IMR-90 (cell line): Measurements from ENCODE around the gene RGP1. TPM values are rescaled to one million over a fixed set of nuclear protein-coding genes. Genes with fewer than 3 reads are reported as not detected.

Source experiments
- ATAC-seq: fragments of 200-7000 bp; cut with Tn5 transposase; 2 replicates; pipeline ENCODE4 v1.9.1; 2020; ENCODE audit warnings: low read depth, mild to moderate bottlenecking, moderate library complexity
- BruUV-seq: library from RNA; stranded (reverse); fragments of 400-500 nt; replicated peaks from 2 replicates; lab custom pipeline; 2021; lab: Mats Ljungman, UMichigan
- CTCF ChIA-PET: fragments of 300-600 bp; formaldehyde crosslinking; extraction: SDS; loops from one replicate; lab custom pipeline; 2021; ENCODE audit warnings: antibody characterized with exemption; lab: Yijun Ruan, JAX
- POLR2A ChIA-PET: fragments of 300-600 bp; sonication (Branson Sonifier 250); formaldehyde crosslinking; loops from one replicate; lab custom pipeline; 2022; ENCODE audit warnings: antibody characterized with exemption; ENCODE audit not compliant: unreplicated experiment; lab: Charles Lee
- DNase-seq: peaks from one replicate; pipeline ENCODE4 v3.0.0; 2013
- H2AFZ ChIP-seq: replicated peaks from 2 replicates; pipeline ENCODE3; 2013; ENCODE audit warnings: low read length, mild to moderate bottlenecking; ENCODE audit not compliant: poor library complexity
- H2AK5ac ChIP-seq: 2 replicates; pipeline ENCODE4 v1.6.1; 2013; ENCODE audit warnings: low read depth, low read length, inconsistent platforms
- H2AK9ac ChIP-seq: replicated peaks from 2 replicates; pipeline ENCODE3; 2013; ENCODE audit warnings: mild to moderate bottlenecking, low read depth, low read length, moderate library complexity; ENCODE audit not compliant: poor library complexity
- H2BK120ac ChIP-seq: 2 replicates; pipeline ENCODE4 v1.6.1; 2013; ENCODE audit warnings: low read depth, low read length, inconsistent platforms
- H2BK15ac ChIP-seq: 3 replicates; pipeline ENCODE4 v1.6.1; 2013; ENCODE audit warnings: low read depth, low read length, inconsistent platforms
- H2BK20ac ChIP-seq: 2 replicates; pipeline ENCODE4 v1.6.1; 2013; ENCODE audit warnings: low read depth, mild to moderate bottlenecking, inconsistent platforms, low read length, moderate library complexity
- H2BK5ac ChIP-seq: 2 replicates; pipeline ENCODE4 v1.6.1; 2013; ENCODE audit warnings: mild to moderate bottlenecking, low read depth, low read length, inconsistent platforms; ENCODE audit not compliant: poor library complexity, severe bottlenecking
- H3K14ac ChIP-seq: replicated peaks from 2 replicates; pipeline ENCODE4 v1.6.1; 2013; ENCODE audit warnings: low read depth, low read length, inconsistent platforms
- H3K18ac ChIP-seq: 2 replicates; pipeline ENCODE4 v1.6.1; 2013; ENCODE audit warnings: low read depth, low read length, control low read depth
- H3K23ac ChIP-seq: 2 replicates; pipeline ENCODE4 v1.6.1; 2013; ENCODE audit warnings: low read depth, low read length, inconsistent platforms
- H3K27ac ChIP-seq: 2 replicates; pipeline ENCODE4 v1.5.1; 2013; ENCODE audit warnings: mild to moderate bottlenecking, control low read depth, low read length; ENCODE audit not compliant: insufficient read depth
- H3K27me3 ChIP-seq: 2 replicates; pipeline ENCODE4 v1.6.1; 2013; ENCODE audit warnings: low read length; ENCODE audit not compliant: control insufficient read depth, insufficient read depth
- H3K36me3 ChIP-seq: 2 replicates; pipeline ENCODE4 v1.6.1; 2013; ENCODE audit warnings: low read length, mixed read lengths; ENCODE audit not compliant: control insufficient read depth, insufficient read depth
- H3K4ac ChIP-seq: 2 replicates; pipeline ENCODE4 v1.6.1; 2013; ENCODE audit warnings: low read depth, low read length, inconsistent platforms
- H3K4me1 ChIP-seq: 2 replicates; pipeline ENCODE4 v1.6.1; 2013; ENCODE audit warnings: low read length, mixed read lengths; ENCODE audit not compliant: control insufficient read depth, insufficient read depth
- H3K4me2 ChIP-seq: 2 replicates; pipeline ENCODE4 v1.6.1; 2013; ENCODE audit warnings: low read depth, mild to moderate bottlenecking, control low read depth, low read length, moderate library complexity
- H3K4me3 ChIP-seq: 2 replicates; pipeline ENCODE4 v1.5.1; 2013; ENCODE audit warnings: low read depth, mild to moderate bottlenecking, control low read depth, low read length, moderate library complexity; ENCODE audit not compliant: insufficient read depth
- H3K56ac ChIP-seq: 2 replicates; pipeline ENCODE4 v1.6.1; 2013; ENCODE audit warnings: low read length, inconsistent platforms; ENCODE audit not compliant: insufficient read depth; ENCODE audit errors: extremely low read depth
- H3K79me1 ChIP-seq, 2 experiments: 2 replicates each; pipeline ENCODE4 v1.6.1; 2013; ENCODE audit warnings: low read length in 2 of 2, inconsistent platforms in 1 of 2, low read depth in 1 of 2
- H3K9ac ChIP-seq: 2 replicates; pipeline ENCODE4 v1.6.1; 2013; ENCODE audit warnings: low read depth, low read length, control low read depth
- H3K9me1 ChIP-seq: 2 replicates; pipeline ENCODE4 v1.6.1; 2013; ENCODE audit warnings: low read length, inconsistent platforms; ENCODE audit not compliant: insufficient read depth
- H3K9me3 ChIP-seq: 2 replicates; pipeline ENCODE4 v1.6.1; 2013; ENCODE audit warnings: low read length; ENCODE audit not compliant: control insufficient read depth, insufficient read depth
- H4K20me1 ChIP-seq: 2 replicates; pipeline ENCODE4 v1.6.1; 2013; ENCODE audit warnings: low read length, inconsistent platforms; ENCODE audit not compliant: insufficient read depth
- H4K5ac ChIP-seq: 2 replicates; pipeline ENCODE4 v1.6.1; 2013; ENCODE audit warnings: mild to moderate bottlenecking, low read depth, low read length, control low read depth
- H4K8ac ChIP-seq, 2 experiments: 2 replicates each; pipeline ENCODE4 v1.6.1; 2013; ENCODE audit warnings: low read depth in 2 of 2, low read length in 2 of 2, control low read depth in 1 of 2, inconsistent platforms in 1 of 2
- H4K91ac ChIP-seq: 2 replicates; pipeline ENCODE4 v1.6.1; 2013; ENCODE audit warnings: low read depth, low read length, inconsistent platforms; ENCODE audit not compliant: insufficient read depth
- CHD1 ChIP-seq: IDR thresholded peaks from 2 replicates; pipeline ENCODE4 v1.6.1; 2012; ENCODE audit warnings: low read depth, low read length, improper control_type of control experiment
- MAFK ChIP-seq: IDR thresholded peaks from 2 replicates; pipeline ENCODE4 v1.6.1; 2012; ENCODE audit warnings: low read depth, low read length, improper control_type of control experiment
- MAZ ChIP-seq: IDR thresholded peaks from 2 replicates; pipeline ENCODE4 v1.6.1; 2012; ENCODE audit warnings: low read depth, mild to moderate bottlenecking, low read length, improper control_type of control experiment, moderate library complexity, borderline replicate concordance
- MXI1 ChIP-seq: IDR thresholded peaks from 2 replicates; pipeline ENCODE4 v1.6.1; 2012; ENCODE audit warnings: low read depth, mild to moderate bottlenecking, low read length, moderate library complexity, borderline replicate concordance
- RCOR1 ChIP-seq: IDR thresholded peaks from 2 replicates; pipeline ENCODE4 v1.6.1; 2012; ENCODE audit warnings: mild to moderate bottlenecking, low read length, improper control_type of control experiment; ENCODE audit not compliant: insufficient replicate concordance
- WGBS, 2 experiments: methylation state at CpG; one replicate each; pipeline versions ENCODE4 v1.1.5 to v1.1.7; 2013; ENCODE audit warnings: missing lambda C conversion rate in 2 of 2; ENCODE audit not compliant: insufficient read length in 1 of 2; ENCODE audit errors: extremely low coverage in 2 of 2; 5-methylcytosine and 5-hydroxymethylcytosine counted together
- dilution Hi-C: fragments of 300-500 bp; cut with HindIII; formaldehyde crosslinking; loops from one replicate; pipeline ENCODE4 v1.14.3; 2018; ENCODE audit warnings: low sequenced_read_pairs; ENCODE audit not compliant: unreplicated experiment
- in situ Hi-C: fragments of 300-500 bp; cut with MboI; formaldehyde crosslinking; loops from 3 replicates; pipeline ENCODE4 v1.14.3; 2019; ENCODE audit warnings: low sequenced_read_pairs, inconsistent platforms, mixed read lengths
- intact Hi-C: fragments of 100-400 bp; cut with micrococcal nuclease; formaldehyde crosslinking; loops from 2 replicates; pipeline ENCODE4 v1.10.0; 2022
- polyA plus RNA-seq, 3 experiments: library from polyadenylated mRNA; depleted of rRNA; stranded (reverse); fragments of >200 nt; gene quantifications; 2 replicates each; pipeline ENCODE4 v1.2.3, GENCODE V29; 2012; ENCODE audit warnings: low replicate concordance in 1 of 3
- total RNA-seq: library from RNA; depleted of rRNA; stranded (reverse); fragments of >200 nt; gene quantifications from 2 replicates; pipeline ENCODE4 v1.2.3, GENCODE V29; 2012
- TF ChIP-seq, protein P1 (sequence below): conservative IDR thresholded peaks from 2 replicates; pipeline ENCODE4 v1.5.1; 2012; ENCODE audit warnings: mild to moderate bottlenecking, low read depth, low read length, improper control_type of control experiment

Gene RGP1
- total and polyA plus RNA-seq, 2 of the 4 experiments (the other 2 are of a cell fraction): 10.2 to 14.3 TPM

GRCh38 chr9:35771534-35771933 is 22.4 kb downstream of the RGP1 start:
- TF ChIP-seq, protein P1, sequence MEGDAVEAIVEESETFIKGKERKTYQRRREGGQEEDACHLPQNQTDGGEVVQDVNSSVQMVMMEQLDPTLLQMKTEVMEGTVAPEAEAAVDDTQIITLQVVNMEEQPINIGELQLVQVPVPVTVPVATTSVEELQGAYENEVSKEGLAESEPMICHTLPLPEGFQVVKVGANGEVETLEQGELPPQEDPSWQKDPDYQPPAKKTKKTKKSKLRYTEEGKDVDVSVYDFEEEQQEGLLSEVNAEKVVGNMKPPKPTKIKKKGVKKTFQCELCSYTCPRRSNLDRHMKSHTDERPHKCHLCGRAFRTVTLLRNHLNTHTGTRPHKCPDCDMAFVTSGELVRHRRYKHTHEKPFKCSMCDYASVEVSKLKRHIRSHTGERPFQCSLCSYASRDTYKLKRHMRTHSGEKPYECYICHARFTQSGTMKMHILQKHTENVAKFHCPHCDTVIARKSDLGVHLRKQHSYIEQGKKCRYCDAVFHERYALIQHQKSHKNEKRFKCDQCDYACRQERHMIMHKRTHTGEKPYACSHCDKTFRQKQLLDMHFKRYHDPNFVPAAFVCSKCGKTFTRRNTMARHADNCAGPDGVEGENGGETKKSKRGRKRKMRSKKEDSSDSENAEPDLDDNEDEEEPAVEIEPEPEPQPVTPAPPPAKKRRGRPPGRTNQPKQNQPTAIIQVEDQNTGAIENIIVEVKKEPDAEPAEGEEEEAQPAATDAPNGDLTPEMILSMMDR: no peak
- no peak for TF ChIP-seq MAFK
- TF ChIP-seq RCOR1: no peak
- TF ChIP-seq CHD1: no peak
- no peak for TF ChIP-seq MAZ
- no peak for TF ChIP-seq MXI1
- H3K56ac ChIP-seq: no peak overlapping the region
- BruUV-seq: no TSS peak
- no peak overlapping the region for H3K4me3 ChIP-seq
- H2BK5ac ChIP-seq: no peak overlapping the region
- no peaks in the 10 kb centered on the region for H3K9me3 ChIP-seq
- no peak overlapping the region for H4K91ac ChIP-seq
- H4K8ac ChIP-seq: no peak overlapping the region
- H3K18ac ChIP-seq: no peak overlapping the region
- H3K9me1 ChIP-seq: no peaks in the 10 kb centered on the region
- DNase-seq (no peak), ATAC-seq (peak; percentile 32; the same call in 1 of the 2 replicates)
- H4K5ac ChIP-seq: no peak overlapping the region
- in situ Hi-C loops: no loop called here
- ChIA-PET POLR2A (no interaction called here), CTCF (interaction anchor here (1.0 kb wide), 1 partner anchor 18 kb away, joined by 3 read pairs; no protein-coding TSS in a partner anchor)
- H3K14ac ChIP-seq: no peak overlapping the region
- no peak overlapping the region for H2AK9ac ChIP-seq
- H3K36me3 ChIP-seq: no peaks in the 10 kb centered on the region
- H4K20me1 ChIP-seq: no peaks in the 10 kb centered on the region
- peaks cover 1% of the 10 kb centered on the region; the same call in 1 of the 2 replicates for H3K4me1 ChIP-seq
- H2BK120ac ChIP-seq: no peak overlapping the region
- H3K27ac ChIP-seq: no peak overlapping the region
- H3K23ac ChIP-seq: no peak overlapping the region
- H2AK5ac ChIP-seq: no peak overlapping the region
- H2AFZ ChIP-seq: no peak overlapping the region
- intact Hi-C loops: no loop called here
- WGBS, 2 experiments: no CpG with 5 or more reads among the region's 1 CpG
- no peak overlapping the region for H3K9ac ChIP-seq
- no peak overlapping the region for H3K4ac ChIP-seq
- H2BK20ac ChIP-seq: no peak overlapping the region
- dilution Hi-C loops: no loop called here
- peaks cover 28% of the 10 kb centered on the region for H3K27me3 ChIP-seq
- no peak overlapping the region for H2BK15ac ChIP-seq
- no peak overlapping the region for H3K4me2 ChIP-seq
- no peaks in the 10 kb centered on the region for H3K79me1 ChIP-seq
